HG02970 (cell line): ENCODE data around the gene APBB3.

Source experiments
- ATAC-seq: cut with Tn5 transposase; IDR thresholded peaks from one replicate; pipeline ENCODE4 v1.9.1; 2021; ENCODE audit warnings: mild to moderate bottlenecking, moderate library complexity, moderate number of reproducible peaks; ENCODE audit not compliant: unreplicated experiment, low FRiP score

The APBB3 gene

GRCh38 chr5:140557136-140557805 is 7.1 kb downstream of the APBB3 start, which contains the start of gene SRA1:
Gene SRA1, minus strand, starts transcription at chr5:140557473. Its CDS starts 21 bp downstream, at chr5:140557452.
- peak; percentile 94 for ATAC-seq

- no peak for ATAC-seq
Observed at GRCh38 chr5:140556438-140556837, 8.0 kb downstream of the APBB3 start.

GRCh38 chr5:140555747-140556312 is 8.6 kb downstream of the APBB3 start:
- no peak for ATAC-seq

GRCh38 chr5:140554454-140554853 is 9.9 kb downstream of the APBB3 start:
- no peak for ATAC-seq

GRCh38 chr5:140553657-140554056 is 10.7 kb downstream of the APBB3 start:
- no peak for ATAC-seq

- ATAC-seq = no peak
Observed at GRCh38 chr5:140551872-140552271, 12.5 kb downstream of the APBB3 start.

GRCh38 chr5:140550147-140551079 is 14.0 kb downstream of the APBB3 start:
- ATAC-seq = no peak

- no peak for ATAC-seq
Observed at GRCh38 chr5:140549237-140550144, 14.9 kb downstream of the APBB3 start.

GRCh38 chr5:140548791-140549190 is 15.6 kb downstream of the APBB3 start:
- no peak for ATAC-seq

- no peak for ATAC-seq
Observed at GRCh38 chr5:140548300-140548688, 16.1 kb downstream of the APBB3 start.

GRCh38 chr5:140547508-140548299 is 16.7 kb downstream of the APBB3 start, which contains the start of gene EIF4EBP3:
Gene EIF4EBP3, plus strand, starts transcription at chr5:140547662. Its CDS starts 76 bp downstream, at chr5:140547738.
- ATAC-seq = peak; percentile 93

- peak; percentile 10 for ATAC-seq
Observed at GRCh38 chr5:140546851-140547507, 17.4 kb downstream of the APBB3 start.

GRCh38 chr5:140545606-140546005 is 18.8 kb downstream of the APBB3 start:
- no peak for ATAC-seq

GRCh38 chr5:140544986-140545385 is 19.4 kb downstream of the APBB3 start:
- ATAC-seq = no peak

GRCh38 chr5:140542972-140543371 is 21.4 kb downstream of the APBB3 start:
- no peak for ATAC-seq

GRCh38 chr5:140540227-140540626 is 24.2 kb downstream of the APBB3 start:
- no peak for ATAC-seq

GRCh38 chr5:140524003-140524402 is 40.4 kb downstream of the APBB3 start:
- no peak for ATAC-seq

GRCh38 chr5:140513124-140513523 is 51.3 kb downstream of the APBB3 start:
- no peak for ATAC-seq

GRCh38 chr5:140509898-140510297 is 54.5 kb downstream of the APBB3 start:
- ATAC-seq = no peak
